GM12872 (cell line): Measurements from ENCODE around the gene GLE1.

Experiments
- TF ChIP-seq, protein P1 (sequence below): IDR thresholded peaks from 3 replicates; pipeline ENCODE4 v1.5.1; 2011; ENCODE audit warnings: low read depth, mild to moderate bottlenecking, low read length, moderate library complexity; ENCODE audit not compliant: insufficient read depth

GLE1 gene

DNA sequence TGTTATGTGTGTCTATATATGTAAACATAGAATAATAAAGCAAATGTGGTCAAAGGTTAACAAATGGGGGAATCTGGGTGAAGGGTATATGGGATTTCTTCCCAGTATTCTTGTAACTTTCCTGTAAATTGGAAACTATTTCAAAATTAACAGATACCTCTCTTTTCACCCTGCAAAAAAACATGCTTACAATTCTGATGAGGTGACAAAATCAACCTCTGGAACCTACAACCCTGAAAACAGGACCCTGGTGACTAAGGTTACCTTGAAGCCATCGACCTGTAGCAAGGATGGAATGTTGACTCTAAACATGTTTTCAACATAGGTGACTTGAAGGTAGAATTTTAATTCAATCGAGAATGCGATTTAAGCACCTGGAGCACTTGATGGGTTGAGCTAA lies 42.0 kb downstream of the GLE1 start:
- TF ChIP-seq, protein P1, sequence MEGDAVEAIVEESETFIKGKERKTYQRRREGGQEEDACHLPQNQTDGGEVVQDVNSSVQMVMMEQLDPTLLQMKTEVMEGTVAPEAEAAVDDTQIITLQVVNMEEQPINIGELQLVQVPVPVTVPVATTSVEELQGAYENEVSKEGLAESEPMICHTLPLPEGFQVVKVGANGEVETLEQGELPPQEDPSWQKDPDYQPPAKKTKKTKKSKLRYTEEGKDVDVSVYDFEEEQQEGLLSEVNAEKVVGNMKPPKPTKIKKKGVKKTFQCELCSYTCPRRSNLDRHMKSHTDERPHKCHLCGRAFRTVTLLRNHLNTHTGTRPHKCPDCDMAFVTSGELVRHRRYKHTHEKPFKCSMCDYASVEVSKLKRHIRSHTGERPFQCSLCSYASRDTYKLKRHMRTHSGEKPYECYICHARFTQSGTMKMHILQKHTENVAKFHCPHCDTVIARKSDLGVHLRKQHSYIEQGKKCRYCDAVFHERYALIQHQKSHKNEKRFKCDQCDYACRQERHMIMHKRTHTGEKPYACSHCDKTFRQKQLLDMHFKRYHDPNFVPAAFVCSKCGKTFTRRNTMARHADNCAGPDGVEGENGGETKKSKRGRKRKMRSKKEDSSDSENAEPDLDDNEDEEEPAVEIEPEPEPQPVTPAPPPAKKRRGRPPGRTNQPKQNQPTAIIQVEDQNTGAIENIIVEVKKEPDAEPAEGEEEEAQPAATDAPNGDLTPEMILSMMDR, result no peak

GRCh38 chr9:128548876-128549275 lies 44.4 kb downstream of the GLE1 start:
- TF ChIP-seq, protein P1, result no peak

DNA sequence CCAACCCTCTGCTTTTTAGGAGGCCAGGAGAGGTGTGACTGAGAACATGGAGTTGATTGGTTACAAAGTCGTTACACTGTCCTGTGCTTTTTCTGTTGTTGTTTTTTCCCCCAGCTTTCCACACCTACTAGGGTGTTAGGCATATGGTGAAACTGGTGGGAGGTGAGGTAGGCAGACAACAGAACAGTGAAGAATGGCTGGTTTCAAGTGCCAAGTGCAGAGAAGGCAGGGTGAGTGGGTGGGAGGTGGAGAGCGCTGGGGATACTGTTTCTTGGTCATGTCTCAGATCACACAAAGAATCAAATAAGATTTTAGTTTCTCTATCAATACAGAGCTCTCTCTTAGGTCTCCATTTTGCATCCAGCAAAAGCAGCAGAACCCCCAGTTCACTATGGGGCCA lies 45.7 kb downstream of the GLE1 start:
- TF ChIP-seq, protein P1, result no peak

GRCh38 chr9:128550770-128551656 lies 46.5 kb downstream of the GLE1 start:
- TF ChIP-seq, protein P1, result no peak

DNA sequence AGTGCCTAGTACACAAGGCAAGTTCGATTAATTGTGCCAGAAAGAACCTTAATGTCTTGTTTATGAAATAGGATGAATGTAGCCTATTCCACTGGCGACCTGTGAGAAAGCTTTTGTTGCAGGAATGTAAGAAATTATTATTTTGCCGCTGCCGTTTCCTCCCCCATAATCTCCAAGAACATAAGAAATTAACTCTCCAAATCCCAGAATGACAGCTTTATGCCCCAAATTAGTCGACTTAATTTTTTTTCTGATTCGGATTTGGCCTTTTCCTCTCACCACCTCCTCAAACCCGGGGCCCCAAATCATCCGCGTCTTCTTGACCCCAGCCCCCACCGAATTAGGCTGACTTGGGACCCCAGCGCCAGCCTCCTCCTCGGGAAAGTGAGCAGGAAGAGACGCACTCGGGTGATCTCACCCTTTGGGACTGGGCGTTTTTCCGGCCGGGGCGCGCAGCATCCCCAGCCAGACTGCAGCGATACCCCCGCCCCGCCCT lies 47.2 kb downstream of the GLE1 start:
- TF ChIP-seq, protein P1, result no peak

GRCh38 chr9:128552153-128552743 lies 47.7 kb downstream of the GLE1 start, which contains the start of gene SPTAN1:
Gene SPTAN1 (plus strand): TSS chr9:128552587. CDS start chr9:128566741, 14,154 bp downstream.
- TF ChIP-seq, protein P1, result no peak

- TF ChIP-seq, protein P1, result no peak
Observed at GRCh38 chr9:128552744-128553440, 48.4 kb downstream of the GLE1 start.
